M059J (cell line): Measurements from ENCODE around the gene TSPAN7. TPM values are rescaled to one million over a fixed set of nuclear protein-coding genes. Genes with fewer than 3 reads are reported as not detected.

ENCODE experiments used
- DNase-seq: peaks from one replicate; pipeline ENCODE4 v3.0.0-alpha.2; 2012; ENCODE audit warnings: low read depth
- total RNA-seq: library from RNA; depleted of rRNA; stranded (reverse); fragments of >200 nt; shearing (Covaris generic); gene quantifications from 2 replicates; pipeline ENCODE4 v1.2.3, GENCODE V29; 2014; rRNA removed

Gene TSPAN7
- total RNA-seq, 1 experiment from 2014 or later = not detected

- no peak for DNase-seq
Measured at GRCh38 chrX:38682095-38682494, 120.8 kb downstream of the TSPAN7 start.

DNA sequence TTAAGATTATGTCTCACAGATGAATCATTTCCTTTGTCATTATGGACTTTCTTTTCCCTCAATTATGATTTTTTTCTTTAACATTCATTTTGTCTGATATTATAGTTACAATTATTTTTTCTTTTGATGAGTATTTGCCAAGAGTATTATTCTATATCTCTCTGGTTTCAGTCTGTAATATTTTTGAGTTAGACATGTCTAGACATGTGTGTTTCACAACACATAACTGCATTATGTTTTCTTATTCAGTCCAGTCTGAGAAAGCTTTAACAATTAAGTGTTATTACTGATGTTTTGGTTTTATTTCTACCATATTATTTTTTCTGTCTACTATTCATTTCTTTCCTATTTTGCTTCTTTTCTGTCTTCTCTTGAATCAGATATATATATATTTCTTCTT is 131.6 kb downstream of the TSPAN7 start:
- no peak for DNase-seq

GRCh38 chrX:38694394-38694793 is 133.1 kb downstream of the TSPAN7 start:
- peak; percentile 6 for DNase-seq

GRCh38 chrX:38697461-38697860 is 136.1 kb downstream of the TSPAN7 start:
- DNase-seq = no peak

- no peak for DNase-seq
Measured at GRCh38 chrX:38699121-38699520, 137.8 kb downstream of the TSPAN7 start.

DNA sequence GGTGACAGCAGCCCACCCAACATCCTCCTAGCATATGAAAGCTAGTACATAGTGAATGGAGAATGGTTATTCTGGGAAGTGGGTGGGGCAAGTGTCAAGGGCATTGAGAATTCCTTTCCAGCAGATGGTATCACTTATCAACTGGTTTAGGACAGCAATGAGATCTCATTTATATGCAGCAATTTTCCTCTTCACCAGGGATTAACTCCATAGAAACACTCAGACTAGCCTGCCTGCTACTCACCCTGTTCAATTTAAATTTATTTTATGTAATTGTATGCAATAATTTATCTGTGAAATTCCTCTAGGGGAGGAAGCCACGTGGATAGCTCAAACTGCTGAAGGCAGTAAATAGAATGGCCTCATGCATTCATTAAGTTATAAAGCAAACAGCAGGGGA is 138.4 kb downstream of the TSPAN7 start:
- DNase-seq = no peak

DNA sequence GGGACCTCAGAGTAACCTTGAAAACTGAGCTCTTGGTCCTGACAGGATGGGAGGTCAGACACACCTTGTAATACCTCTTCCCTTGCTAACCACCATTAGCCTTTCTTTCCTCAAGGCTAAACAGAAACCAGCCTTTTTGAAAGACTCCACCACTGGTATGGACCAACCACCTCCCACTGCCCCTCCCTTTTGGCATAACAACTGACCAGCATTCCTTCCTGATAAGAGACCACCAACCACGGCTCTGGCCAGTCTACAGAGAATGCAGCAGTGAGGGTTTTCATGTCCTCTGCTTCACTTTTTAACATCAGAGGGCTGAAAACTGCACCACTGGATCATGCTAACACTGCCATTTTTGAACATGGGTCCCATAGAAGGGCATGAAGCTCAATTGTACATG is 139.7 kb downstream of the TSPAN7 start:
- no peak for DNase-seq

- DNase-seq = no peak
Measured at GRCh38 chrX:38704146-38704882, 143.0 kb downstream of the TSPAN7 start.

GRCh38 chrX:38717871-38718270 is 156.5 kb downstream of the TSPAN7 start:
- peak; percentile 9 for DNase-seq

- no peak for DNase-seq
Measured at GRCh38 chrX:38718311-38718710, 157.0 kb downstream of the TSPAN7 start.

DNA sequence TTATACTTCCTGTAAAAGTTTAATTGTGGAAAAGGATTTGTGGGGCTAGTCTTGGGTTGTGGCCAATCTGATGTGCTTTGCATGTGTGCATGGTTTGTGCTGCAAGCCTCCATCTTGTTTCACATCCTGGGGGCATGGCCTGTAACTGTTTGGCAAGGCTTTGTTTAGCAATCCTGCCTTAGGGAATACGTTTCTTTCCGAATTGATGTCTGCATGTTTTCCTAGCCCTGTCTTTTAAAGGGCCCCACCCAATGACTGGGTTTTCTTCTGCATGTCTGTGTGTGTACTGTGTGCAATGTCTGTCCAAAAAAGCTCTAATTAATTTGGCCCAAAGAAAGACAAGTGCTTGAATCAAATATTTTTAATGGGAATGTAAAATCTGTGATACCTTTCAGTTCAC is 165.3 kb downstream of the TSPAN7 start:
- DNase-seq = no peak

- no peak for DNase-seq
Measured at GRCh38 chrX:38727668-38728067, 166.3 kb downstream of the TSPAN7 start.

DNA sequence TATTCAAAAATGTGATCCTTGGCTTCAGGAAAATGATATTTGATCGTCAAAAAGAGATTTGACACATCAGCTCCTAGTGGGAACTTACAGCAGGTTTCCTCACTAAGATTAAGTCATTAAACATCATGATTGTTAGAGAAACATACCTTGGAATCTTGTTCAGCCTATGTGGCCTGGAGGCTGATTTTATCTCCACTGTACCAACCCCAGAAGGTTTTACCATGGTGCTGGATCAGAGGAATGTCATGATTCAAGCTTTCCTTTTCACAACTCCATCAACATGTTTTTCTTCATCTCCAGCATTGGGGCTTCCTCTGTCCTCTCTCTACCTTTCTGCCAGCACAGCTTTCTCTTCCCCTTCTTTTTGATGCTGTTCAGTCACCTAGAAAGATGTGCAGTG is 171.5 kb downstream of the TSPAN7 start:
- DNase-seq = peak; percentile 22

Other genes with a start within 250 kb of the TSPAN7 start
- gene RPGR, start 234.0 kb upstream of the TSPAN7 start, total RNA-seq = 4.1 and 4.3 TPM in 2 replicates
- not detected in 2 replicates for gene OTC, start 208.9 kb upstream of the TSPAN7 start, total RNA-seq
- 46.7 and 62.4 TPM in 2 replicates for gene MID1IP1, start 239.9 kb downstream of the TSPAN7 start, total RNA-seq